PC-3 (cell line): Measurements from ENCODE around the gene NFYB. TPM values are rescaled to one million over a fixed set of nuclear protein-coding genes. Genes with fewer than 3 reads are reported as not detected.

Experiments
- ATAC-seq: fragments of 200-7000 bp; cut with Tn5 transposase; 2 replicates; pipeline ENCODE4 v1.9.1; 2020; ENCODE audit warnings: mild to moderate bottlenecking, moderate library complexity
- BruUV-seq: library from RNA; stranded (reverse); fragments of 400-500 nt; replicated peaks from 2 replicates; lab custom pipeline; 2021; lab: Mats Ljungman, UMichigan
- CTCF ChIA-PET: fragments of 300-600 bp; sonication (Branson Sonifier 250); formaldehyde crosslinking; loops from one replicate; lab custom pipeline; 2022; ENCODE audit warnings: antibody characterized with exemption; lab: Charles Lee
- POLR2A ChIA-PET: fragments of 300-600 bp; sonication (Branson Sonifier 250); formaldehyde crosslinking; loops from one replicate; lab custom pipeline; 2022; ENCODE audit warnings: antibody characterized with exemption; ENCODE audit not compliant: unreplicated experiment; lab: Charles Lee
- DNase-seq: peaks from one replicate; pipeline ENCODE4 v3.0.0-alpha.2; 2015
- H2AFZ ChIP-seq: fragments of 300-600 bp; sonication (generic); 2 replicates; pipeline ENCODE4 v1.6.0; 2016; ENCODE audit warnings: antibody characterized with exemption, low read length
- H3F3A ChIP-seq: fragments of 300-600 bp; sonication (generic); one replicate; pipeline ENCODE4 v1.6.0; 2017; ENCODE audit warnings: antibody characterized with exemption, low read length, control low read depth, mild to moderate bottlenecking; ENCODE audit not compliant: unreplicated experiment
- H3K27ac ChIP-seq: fragments of 300-600 bp; sonication (generic); 2 replicates; pipeline ENCODE4 v1.5.1; 2016; ENCODE audit warnings: mild to moderate bottlenecking, low read length
- H3K27me3 ChIP-seq: fragments of 300-600 bp; sonication (generic); 2 replicates; pipeline ENCODE4 v1.6.1; 2016; ENCODE audit warnings: low read length, mixed read lengths
- H3K36me3 ChIP-seq: fragments of 300-600 bp; sonication (generic); 2 replicates; pipeline ENCODE4 v1.6.1; 2016; ENCODE audit warnings: low read depth, mixed run types, low read length, mixed read lengths
- H3K4me1 ChIP-seq: fragments of 300-600 bp; sonication (generic); 2 replicates; pipeline ENCODE4 v1.5.1; 2016; ENCODE audit warnings: low read length; ENCODE audit not compliant: insufficient read depth
- H3K4me2 ChIP-seq: fragments of 300-600 bp; sonication (generic); 2 replicates; pipeline ENCODE4 v1.6.0; 2016; ENCODE audit warnings: low read length
- H3K4me3 ChIP-seq: fragments of 300-600 bp; sonication (generic); 2 replicates; pipeline ENCODE4 v1.5.1; 2016; ENCODE audit warnings: mild to moderate bottlenecking, low read length, mixed read lengths
- H3K79me2 ChIP-seq: fragments of 300-600 bp; sonication (generic); 2 replicates; pipeline ENCODE4 v1.6.1; 2017; ENCODE audit warnings: low read length, mixed read lengths
- H3K9ac ChIP-seq: fragments of 300-600 bp; sonication (generic); 2 replicates; pipeline ENCODE4 v1.6.0; 2016; ENCODE audit warnings: mild to moderate bottlenecking, low read length
- H3K9me2 ChIP-seq: fragments of 300-600 bp; sonication (generic); replicated peaks from 2 replicates; pipeline ENCODE4 v1.6.1; 2016; ENCODE audit warnings: mixed run types, low read length, mixed read lengths
- H3K9me3 ChIP-seq: fragments of 300-600 bp; sonication (generic); 2 replicates; pipeline ENCODE4 v1.6.1; 2016; ENCODE audit warnings: low read length, mixed read lengths
- H4K20me1 ChIP-seq: fragments of 300-600 bp; sonication (generic); 2 replicates; pipeline ENCODE4 v1.6.1; 2016; ENCODE audit warnings: low read length, mixed read lengths
- CTCF ChIP-seq: fragments of 300-600 bp; sonication (generic); conservative IDR thresholded peaks from 2 replicates; pipeline ENCODE4 v1.5.1; 2017; ENCODE audit warnings: antibody characterized with exemption, low read depth, mild to moderate bottlenecking, low read length
- EZH2 ChIP-seq: fragments of 300-600 bp; sonication (generic); IDR thresholded peaks from one replicate; pipeline ENCODE4 v1.6.1; 2017; ENCODE audit warnings: antibody characterized with exemption, mild to moderate bottlenecking, low read length; ENCODE audit not compliant: unreplicated experiment
- EZH2phosphoT487 ChIP-seq: fragments of 300-600 bp; sonication (generic); IDR thresholded peaks from 2 replicates; pipeline ENCODE4 v1.6.1; 2018; ENCODE audit warnings: mild to moderate bottlenecking, antibody characterized with exemption, low read length, borderline replicate concordance
- intact Hi-C: fragments of 100-400 bp; cut with micrococcal nuclease; formaldehyde crosslinking; loops from 2 replicates; pipeline ENCODE4 v1.9.0; 2023
- total RNA-seq: library from RNA; depleted of rRNA; stranded (reverse); fragments of >200 nt; gene quantifications from 2 replicates; pipeline ENCODE4 v1.2.3, GENCODE V29; 2014

The NFYB gene
- total RNA-seq, 1 experiment from 2014 or later, result 20.6 TPM

DNA sequence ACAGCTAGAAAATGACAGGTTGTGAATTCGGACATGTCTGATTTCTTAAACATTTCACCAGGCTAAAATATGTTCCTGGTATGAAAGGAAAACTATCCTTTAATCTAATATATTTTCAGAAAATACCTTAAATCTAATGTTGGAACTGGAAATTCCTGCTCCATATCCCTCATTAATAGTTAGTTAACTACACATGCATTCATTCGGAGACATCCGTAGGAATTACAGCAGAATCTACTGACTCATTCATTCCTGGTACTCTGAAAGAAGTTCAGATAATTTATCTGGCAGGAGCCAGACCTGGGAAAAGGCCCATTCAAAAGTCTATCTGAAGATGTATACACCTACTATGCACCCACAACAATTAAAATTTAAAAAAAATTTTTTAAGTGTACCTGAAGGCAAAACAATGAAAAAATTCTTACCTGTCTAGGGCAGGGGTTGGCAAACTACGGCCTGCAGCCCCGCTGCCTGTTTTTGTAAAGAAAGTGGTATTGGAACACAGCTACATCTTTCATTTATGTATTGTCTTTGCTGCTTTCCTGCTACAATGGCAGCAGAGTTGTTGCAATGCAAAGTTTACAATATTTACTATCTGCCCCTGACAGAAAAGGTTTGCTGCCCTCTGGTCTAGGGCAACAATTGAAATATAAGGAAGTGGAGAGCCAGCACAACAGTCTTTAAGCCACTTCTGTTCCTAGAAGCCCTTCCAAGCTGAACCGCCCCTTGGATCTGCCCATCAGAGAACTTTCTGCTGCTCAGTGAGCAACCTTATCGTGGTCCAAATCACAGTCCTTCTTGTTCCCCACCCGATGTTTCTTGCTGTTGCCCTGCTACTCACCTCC, 17.9 kb upstream of the NFYB start:
- no peaks in the 10 kb centered on the region for H3K4me1 ChIP-seq
- H3K9me2 ChIP-seq, result no peaks in the 10 kb centered on the region
- no peaks in the 10 kb centered on the region for H3K36me3 ChIP-seq
- no peak overlapping the region for H3K4me2 ChIP-seq
- no peaks in the 10 kb centered on the region for H3K79me2 ChIP-seq
- H3K9ac ChIP-seq, result no peak overlapping the region
- CTCF ChIA-PET, result no interaction called here
- BruUV-seq, result no TSS peak
- intact Hi-C loops, result no loop called here
- no peak overlapping the region for H2AFZ ChIP-seq
- H3K4me3 ChIP-seq, result no peak overlapping the region
- POLR2A ChIA-PET, result no interaction called here
- DNase-seq (no peak), ATAC-seq (no peak)
- TF ChIP-seq EZH2 (no peak), EZH2phosphoT487 (no peak), CTCF (no peak)
- no peaks in the 10 kb centered on the region for H4K20me1 ChIP-seq
- H3K9me3 ChIP-seq, result no peaks in the 10 kb centered on the region
- H3K27me3 ChIP-seq, result no peaks in the 10 kb centered on the region
- no peaks in the 10 kb centered on the region for H3F3A ChIP-seq
- H3K27ac ChIP-seq, result no peak overlapping the region

DNA sequence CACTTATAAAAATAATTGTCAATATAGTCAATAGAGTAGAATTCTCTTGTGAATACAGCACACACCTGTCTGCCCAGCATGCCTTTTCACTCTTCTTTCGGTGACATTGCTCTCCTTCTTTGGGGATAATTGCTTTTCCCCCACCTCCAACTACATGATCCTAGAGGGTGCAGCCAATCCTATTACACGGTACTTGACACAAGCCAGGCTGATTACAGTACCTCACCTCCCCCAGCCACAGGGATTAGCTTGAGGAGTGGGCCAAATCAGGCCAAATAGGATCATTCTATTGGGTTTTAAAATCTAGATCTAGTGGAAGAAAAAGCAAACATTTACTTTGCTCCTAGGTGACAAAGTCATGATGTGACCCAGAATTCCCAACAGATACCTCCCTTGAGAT, 16.8 kb upstream of the NFYB start:
- Histone ChIP-seq H3K79me2 (no peaks in the 10 kb centered on the region), H4K20me1 (no peaks in the 10 kb centered on the region), H3K9ac (no peak overlapping the region), H2AFZ (no peak overlapping the region), H3K4me3 (no peak overlapping the region), H3K4me2 (no peak overlapping the region), H3K9me2 (no peaks in the 10 kb centered on the region), H3K27ac (no peak overlapping the region), H3K27me3 (no peaks in the 10 kb centered on the region), H3F3A (no peaks in the 10 kb centered on the region), H3K9me3 (no peaks in the 10 kb centered on the region), H3K4me1 (no peaks in the 10 kb centered on the region), H3K36me3 (no peaks in the 10 kb centered on the region)
- DNase-seq (no peak), ATAC-seq (no peak)
- ChIA-PET POLR2A (no interaction called here), CTCF (no interaction called here)
- TF ChIP-seq CTCF (no peak), EZH2phosphoT487 (no peak), EZH2 (no peak)
- BruUV-seq, result no TSS peak
- intact Hi-C loops, result no loop called here

DNA sequence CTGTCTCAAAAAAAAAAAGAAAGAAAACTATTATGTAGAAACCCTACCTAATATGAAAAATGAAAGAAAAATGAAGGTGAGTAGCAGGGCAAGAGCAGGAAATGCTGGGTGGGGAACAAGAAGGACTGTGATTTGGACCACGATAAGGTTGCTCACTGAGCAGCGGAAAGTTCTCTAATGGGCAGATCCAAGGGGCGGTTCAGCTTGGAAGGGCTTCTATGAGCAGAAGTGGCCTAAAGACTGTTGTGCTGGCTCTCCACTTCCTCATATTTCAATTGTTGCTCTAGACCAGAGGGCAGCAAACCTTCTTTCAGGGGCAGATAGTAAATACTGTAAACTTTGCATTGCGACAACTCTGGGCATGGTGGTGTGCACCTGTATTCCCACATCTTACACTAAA, 16.3 kb upstream of the NFYB start:
- Histone ChIP-seq H3K36me3 (no peaks in the 10 kb centered on the region), H4K20me1 (no peaks in the 10 kb centered on the region), H3K27ac (no peak overlapping the region), H3F3A (no peaks in the 10 kb centered on the region), H3K4me3 (no peak overlapping the region), H3K27me3 (no peaks in the 10 kb centered on the region), H3K9me3 (no peaks in the 10 kb centered on the region), H2AFZ (no peak overlapping the region), H3K79me2 (no peaks in the 10 kb centered on the region), H3K4me1 (no peaks in the 10 kb centered on the region), H3K4me2 (no peak overlapping the region), H3K9ac (no peak overlapping the region), H3K9me2 (no peaks in the 10 kb centered on the region)
- BruUV-seq, result no TSS peak
- intact Hi-C loops, result no loop called here
- DNase-seq (no peak), ATAC-seq (no peak)
- ChIA-PET CTCF (no interaction called here), POLR2A (no interaction called here)
- TF ChIP-seq CTCF, result no peak
- no peak for TF ChIP-seq EZH2
- no peak for TF ChIP-seq EZH2phosphoT487
